M059J (cell line): Measurements from ENCODE around the gene LGR6. TPM values are rescaled to one million over a fixed set of nuclear protein-coding genes. Genes with fewer than 3 reads are reported as not detected.
"Not testable (repeated sequence)": the region's sequence is repeated elsewhere in the genome, so short reads cannot be mapped to it uniquely, and the experiment has no call there.

ENCODE experiments used
- DNase-seq: peaks from one replicate; pipeline ENCODE4 v3.0.0-alpha.2; 2012; ENCODE audit warnings: low read depth
- total RNA-seq: library from RNA; depleted of rRNA; stranded (reverse); fragments of >200 nt; shearing (Covaris generic); gene quantifications from 2 replicates; pipeline ENCODE4 v1.2.3, GENCODE V29; 2014; rRNA removed

LGR6 gene
- total RNA-seq, 1 experiment from 2014 or later, result not detected

- DNase-seq, result no peak
Measured at GRCh38 chr1:202333861-202334260, 140.3 kb downstream of the LGR6 start.

- DNase-seq, result peak; percentile 63
Measured at GRCh38 chr1:202343652-202344349, 150.2 kb downstream of the LGR6 start.

GRCh38 chr1:202348005-202348508, 154.5 kb downstream of the LGR6 start:
- DNase-seq, result no peak

GRCh38 chr1:202348509-202349205, 155.1 kb downstream of the LGR6 start, which contains the start of gene PPP1R12B:
TSS of gene PPP1R12B (plus strand) at chr1:202348699. CDS start at chr1:202348852, 153 bp downstream.
- DNase-seq, result peak; percentile 100

GRCh38 chr1:202349206-202349928, 155.8 kb downstream of the LGR6 start:
- DNase-seq, result peak; percentile 83

- DNase-seq, result peak; percentile 36
Measured at GRCh38 chr1:202351725-202352124, 158.1 kb downstream of the LGR6 start.

GRCh38 chr1:202352583-202353197, 159.1 kb downstream of the LGR6 start:
- not testable (repeated sequence) for DNase-seq

GRCh38 chr1:202355944-202356553, 162.4 kb downstream of the LGR6 start:
- no peak for DNase-seq

GRCh38 chr1:202357506-202357905, 163.9 kb downstream of the LGR6 start:
- no peak for DNase-seq

- DNase-seq, result no peak
Measured at GRCh38 chr1:202361224-202361623, 167.6 kb downstream of the LGR6 start.

GRCh38 chr1:202361701-202362100, 168.1 kb downstream of the LGR6 start:
- no peak for DNase-seq

GRCh38 chr1:202362212-202362611, 168.6 kb downstream of the LGR6 start:
- DNase-seq, result no peak

- DNase-seq, result peak; percentile 56
Measured at GRCh38 chr1:202365092-202365815, 171.7 kb downstream of the LGR6 start.

GRCh38 chr1:202367271-202367670, 173.7 kb downstream of the LGR6 start:
- DNase-seq, result no peak

Other genes starting within 250 kb of the LGR6 start
- 4.7 and 6.0 TPM in 2 replicates for gene LMOD1, start 247.3 kb upstream of the LGR6 start, total RNA-seq
- 85.0 and 113 TPM in 2 replicates for gene TIMM17A, start 238.3 kb upstream of the LGR6 start, total RNA-seq
- 76.3 and 119 TPM in 2 replicates for gene RNPEP, start 211.2 kb upstream of the LGR6 start, total RNA-seq
- 0.15 and 2.3 TPM in 2 replicates for gene ELF3, start 183.2 kb upstream of the LGR6 start, total RNA-seq
- gene GPR37L1, start 70.9 kb upstream of the LGR6 start, total RNA-seq, result not detected in 2 replicates
- 15.3 and 24.7 TPM in 2 replicates for gene ARL8A, start 49.1 kb upstream of the LGR6 start, total RNA-seq
- gene PTPN7, start 33.2 kb upstream of the LGR6 start, total RNA-seq, result not detected in 2 replicates
- gene UBE2T, start 148.1 kb downstream of the LGR6 start, total RNA-seq, result 249 and 263 TPM in 2 replicates
- gene PPP1R12B, start 154.9 kb downstream of the LGR6 start, total RNA-seq, result 4.1 and 9.3 TPM in 2 replicates